ENCODE data around the gene TTBK2. TPM values are rescaled to one million over a fixed set of nuclear protein-coding genes. Genes with fewer than 3 reads are reported as not detected.

TTBK2 gene
- total RNA-seq, 2 experiments from 2014 or later = 9.9 to 11.9 TPM

- DNase-seq (no peak), ATAC-seq (no peak)
- H3K27ac Mint-ChIP-seq = no peak overlapping the region
- POLR2A ChIA-PET = no interaction called here
- H3K36me3 Mint-ChIP-seq (ENCODE audit: low read depth) = peaks cover 29% of the 10 kb centered on the region
- peaks cover 11% of the 10 kb centered on the region for H3K4me1 Mint-ChIP-seq (ENCODE audit: low read depth)
- H3K4me3 Mint-ChIP-seq = no peak overlapping the region
- no peaks in the 10 kb centered on the region for H3K27me3 Mint-ChIP-seq
- intact Hi-C loops (cut with micrococcal nuclease) = no loop called here
- CTCF ChIA-PET = interaction anchor here (0.6 to 1.6 kb wide), 2 partner anchors 191 to 194 kb away, joined by 3 to 4 read pairs; no protein-coding TSS in a partner anchor
- H3K9me3 Mint-ChIP-seq = no peaks in the 10 kb centered on the region
- no peak for TF ChIP-seq CTCF (IDR thresholded peaks at IDR 0.05)
Measured at GRCh38 chr15:42732095-42732827, 188.3 kb downstream of the TTBK2 start.

GRCh38 chr15:42731461-42731860 lies 189.1 kb downstream of the TTBK2 start:
- intact Hi-C loops (cut with micrococcal nuclease) = no loop called here

DNA sequence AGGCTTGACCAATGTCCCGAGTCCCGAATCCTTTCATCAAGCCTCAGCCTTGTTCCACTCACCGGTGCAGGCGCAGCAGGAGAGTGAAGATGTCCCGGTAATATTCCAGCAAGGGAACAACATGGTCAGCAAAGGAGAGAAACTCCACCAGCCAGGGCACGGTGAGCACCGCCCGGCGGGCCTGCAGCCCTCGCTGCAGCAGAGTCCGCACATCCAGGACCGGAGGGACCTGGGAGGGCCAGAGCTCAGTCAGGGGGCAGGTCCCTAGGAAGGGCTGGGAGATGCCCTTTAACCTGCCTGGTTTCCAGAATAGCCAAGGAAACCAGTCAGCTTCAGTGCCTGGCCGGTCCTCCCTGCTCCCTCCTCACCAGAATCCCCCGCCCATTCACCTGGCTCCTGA lies 190.0 kb downstream of the TTBK2 start:
- Mint-ChIP-seq H3K9me3 (no peaks in the 10 kb centered on the region), H3K36me3 (ENCODE audit: low read depth) (peaks cover 34% of the 10 kb centered on the region), H3K4me1 (ENCODE audit: low read depth) (peaks cover 5% of the 10 kb centered on the region), H3K27ac (no peak overlapping the region), H3K27me3 (no peaks in the 10 kb centered on the region), H3K4me3 (no peak overlapping the region)
- ChIA-PET CTCF (no interaction called here), POLR2A (interaction anchor here (0.6 kb wide), 1 partner anchor 9 kb away, joined by 3 read pairs; no protein-coding TSS in a partner anchor)
- intact Hi-C loops (cut with micrococcal nuclease) = no loop called here
- no peak for TF ChIP-seq CTCF (IDR thresholded peaks at IDR 0.05)
- ATAC-seq (no peak), DNase-seq (no peak)

More at GRCh38 chr15:42731461-42731860, 189.1 kb downstream of the TTBK2 start:
- ChIA-PET POLR2A (no interaction called here), CTCF (no interaction called here)
- DNase-seq (no peak), ATAC-seq (no peak)
- H3K36me3 Mint-ChIP-seq (ENCODE audit: low read depth) = peaks cover 32% of the 10 kb centered on the region
- no peak overlapping the region for H3K27ac Mint-ChIP-seq
- peaks cover 10% of the 10 kb centered on the region for H3K4me1 Mint-ChIP-seq (ENCODE audit: low read depth)
- H3K9me3 Mint-ChIP-seq = no peaks in the 10 kb centered on the region
- H3K4me3 Mint-ChIP-seq = no peak overlapping the region
- no peaks in the 10 kb centered on the region for H3K27me3 Mint-ChIP-seq
- no peak for TF ChIP-seq CTCF (IDR thresholded peaks at IDR 0.05)

GRCh38 chr15:42730135-42730534 lies 190.4 kb downstream of the TTBK2 start:
- Mint-ChIP-seq H3K4me1 (ENCODE audit: low read depth) (peaks cover 2% of the 10 kb centered on the region), H3K27ac (no peak overlapping the region), H3K9me3 (no peaks in the 10 kb centered on the region), H3K4me3 (no peak overlapping the region), H3K27me3 (no peaks in the 10 kb centered on the region), H3K36me3 (ENCODE audit: low read depth) (peaks cover 35% of the 10 kb centered on the region)
- intact Hi-C loops (cut with micrococcal nuclease) = no loop called here
- ATAC-seq = no peak
- ChIA-PET POLR2A (no interaction called here), CTCF (no interaction called here)
- DNase-seq = no peak
- no peak for TF ChIP-seq CTCF (IDR thresholded peaks at IDR 0.05)

GRCh38 chr15:42729409-42729808 lies 191.2 kb downstream of the TTBK2 start:
- Mint-ChIP-seq H3K27ac (no peak overlapping the region), H3K4me1 (ENCODE audit: low read depth) (peaks cover 2% of the 10 kb centered on the region), H3K27me3 (no peaks in the 10 kb centered on the region), H3K4me3 (no peak overlapping the region), H3K36me3 (ENCODE audit: low read depth) (peaks cover 40% of the 10 kb centered on the region), H3K9me3 (no peaks in the 10 kb centered on the region)
- DNase-seq (no peak), ATAC-seq (no peak)
- intact Hi-C loops (cut with micrococcal nuclease) = loop anchor here (5.0 kb wide), 1 partner anchor 198 kb away; no protein-coding TSS in a partner anchor
- TF ChIP-seq CTCF (IDR thresholded peaks at IDR 0.05) = no peak
- POLR2A ChIA-PET = no interaction called here
- CTCF ChIA-PET = no interaction called here
